ENCODE results near the gene CPE.
"Not testable (repeated sequence)": the region's sequence is repeated elsewhere in the genome, so short reads cannot be mapped to it uniquely, and the experiment has no call there.

CPE gene

DNA sequence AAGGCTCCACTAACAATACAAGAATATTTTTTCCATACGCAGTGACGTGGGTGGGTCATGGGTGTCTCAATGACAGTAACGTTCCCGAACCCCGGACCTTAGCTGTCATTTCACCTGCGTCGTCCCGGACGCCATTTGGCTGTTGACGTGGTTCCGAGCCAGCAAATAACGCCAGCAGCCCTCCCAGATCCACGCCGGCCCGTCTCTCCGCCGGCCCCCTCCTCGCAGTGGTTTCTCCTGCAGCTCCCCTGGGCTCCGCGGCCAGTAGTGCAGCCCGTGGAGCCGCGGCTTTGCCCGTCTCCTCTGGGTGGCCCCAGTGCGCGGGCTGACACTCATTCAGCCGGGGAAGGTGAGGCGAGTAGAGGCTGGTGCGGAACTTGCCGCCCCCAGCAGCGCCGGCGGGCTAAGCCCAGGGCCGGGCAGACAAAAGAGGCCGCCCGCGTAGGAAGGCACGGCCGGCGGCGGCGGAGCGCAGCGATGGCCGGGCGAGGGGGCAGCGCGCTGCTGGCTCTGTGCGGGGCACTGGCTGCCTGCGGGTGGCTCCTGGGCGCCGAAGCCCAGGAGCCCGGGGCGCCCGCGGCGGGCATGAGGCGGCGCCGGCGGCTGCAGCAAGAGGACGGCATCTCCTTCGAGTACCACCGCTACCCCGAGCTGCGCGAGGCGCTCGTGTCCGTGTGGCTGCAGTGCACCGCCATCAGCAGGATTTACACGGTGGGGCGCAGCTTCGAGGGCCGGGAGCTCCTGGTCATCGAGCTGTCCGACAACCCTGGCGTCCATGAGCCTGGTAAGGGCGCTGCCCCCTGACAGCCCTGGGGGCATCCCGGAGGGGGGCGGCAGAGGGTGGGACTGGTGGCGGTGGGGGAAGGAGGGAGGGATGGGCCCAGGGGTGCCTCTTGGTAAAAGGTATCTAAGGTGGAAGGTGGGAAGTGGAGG is at the start of gene CPE:
Gene CPE (plus strand): TSS at position 264 of the 933 bp plus-strand sequence. CDS start 214 bp downstream, at position 478.
- DNase-seq (ENCODE audit: low read depth) = peak; percentile 14

DNA sequence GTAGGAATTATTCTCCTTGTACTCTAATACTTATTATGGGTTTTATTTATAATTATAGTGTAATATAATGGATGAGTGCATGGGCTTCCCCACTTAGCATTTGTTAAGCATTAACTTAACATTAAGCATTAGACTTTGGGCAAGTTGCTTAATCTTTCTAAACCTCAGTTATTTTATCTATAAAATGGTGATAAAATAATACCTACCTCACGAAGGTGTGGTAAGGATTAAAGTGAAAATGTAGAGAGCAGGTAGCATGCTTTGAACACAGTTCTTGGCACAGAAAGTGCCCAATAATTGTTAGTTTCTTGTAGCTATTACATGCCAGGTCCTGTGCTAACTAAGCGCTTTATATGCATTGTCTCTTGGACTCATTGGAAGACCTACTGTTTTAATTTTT is 48.7 kb upstream of the CPE start:
- DNase-seq (ENCODE audit: low read depth) = no peak

DNA sequence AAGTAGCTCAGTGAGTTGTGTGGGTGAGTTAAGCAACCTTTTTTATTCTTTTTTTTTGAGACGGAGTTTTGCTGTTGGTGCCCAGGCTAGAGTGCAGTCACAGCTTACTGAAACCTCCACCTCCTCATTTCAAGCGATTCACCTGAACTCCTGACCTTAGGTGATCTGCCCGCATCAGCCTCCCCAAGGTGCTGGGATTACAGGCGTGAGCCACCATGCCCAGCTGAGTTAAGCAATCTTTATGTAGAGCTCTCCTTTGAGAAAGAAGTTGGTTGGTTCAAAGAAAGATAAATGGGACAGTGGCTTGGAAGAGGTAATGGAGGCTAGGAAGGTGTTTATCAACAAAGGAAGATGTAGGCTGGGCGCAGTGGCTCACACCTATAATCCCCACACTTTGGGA is 48.1 kb upstream of the CPE start:
- no peak for DNase-seq (ENCODE audit: low read depth)

DNA sequence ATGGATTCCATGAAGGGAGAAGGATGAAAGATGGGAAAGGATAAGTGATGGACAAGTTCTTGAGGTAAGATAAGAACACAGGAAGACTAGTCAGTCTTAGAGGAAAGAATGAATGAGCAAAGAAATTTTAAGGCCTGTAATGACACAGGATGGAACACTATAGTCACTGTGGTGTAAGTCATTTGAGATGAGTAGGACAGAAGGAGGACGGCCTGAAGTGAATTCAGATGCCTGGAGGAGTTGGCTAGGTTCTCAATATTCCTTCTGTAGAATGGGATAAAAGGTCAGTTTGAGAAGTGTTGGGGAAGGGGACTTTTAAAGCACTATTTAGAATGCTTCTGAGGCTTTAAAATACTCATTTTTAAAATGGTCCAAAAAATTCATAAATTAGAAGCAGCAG is 47.4 kb upstream of the CPE start:
- no peak for DNase-seq (ENCODE audit: low read depth)

DNA sequence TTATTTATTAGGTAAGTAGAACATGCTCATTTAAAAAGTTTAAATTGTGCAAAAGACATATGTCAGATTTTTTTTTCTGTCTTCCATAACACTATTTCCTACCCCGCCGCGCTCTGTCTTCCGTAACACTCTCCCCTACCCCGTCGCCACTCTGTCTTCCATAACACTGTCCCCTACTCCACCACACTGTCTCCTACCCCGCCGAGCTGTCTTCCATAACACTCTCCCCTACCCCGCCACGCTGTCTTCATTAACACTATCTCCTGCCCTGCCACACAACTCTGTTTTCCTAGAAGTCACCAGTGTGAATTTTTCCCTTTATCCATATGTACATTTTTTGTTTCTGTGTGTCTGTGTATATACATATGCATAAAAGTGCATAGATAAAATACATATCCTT is 47.0 kb upstream of the CPE start:
- no peak for DNase-seq (ENCODE audit: low read depth)

DNA sequence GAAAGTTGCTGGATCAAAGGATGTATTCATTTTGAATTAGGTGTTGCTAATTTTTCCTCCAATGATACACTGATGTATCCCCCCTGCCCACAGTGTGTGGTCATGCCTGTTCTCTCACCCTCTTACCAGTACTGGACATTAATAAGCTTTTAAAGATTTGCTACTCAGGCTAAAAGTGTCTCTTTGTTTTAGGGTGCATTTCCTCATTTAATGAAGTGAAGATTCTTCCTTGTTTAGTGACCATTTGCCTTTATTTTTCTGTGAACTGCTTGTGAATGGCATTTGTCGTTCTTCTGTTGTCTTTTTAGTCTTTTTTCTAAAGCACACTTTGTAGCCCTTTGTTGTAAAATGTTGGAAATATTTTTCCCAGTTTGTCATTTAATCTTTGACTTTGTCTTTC is 46.3 kb upstream of the CPE start:
- no peak for DNase-seq (ENCODE audit: low read depth)

DNA sequence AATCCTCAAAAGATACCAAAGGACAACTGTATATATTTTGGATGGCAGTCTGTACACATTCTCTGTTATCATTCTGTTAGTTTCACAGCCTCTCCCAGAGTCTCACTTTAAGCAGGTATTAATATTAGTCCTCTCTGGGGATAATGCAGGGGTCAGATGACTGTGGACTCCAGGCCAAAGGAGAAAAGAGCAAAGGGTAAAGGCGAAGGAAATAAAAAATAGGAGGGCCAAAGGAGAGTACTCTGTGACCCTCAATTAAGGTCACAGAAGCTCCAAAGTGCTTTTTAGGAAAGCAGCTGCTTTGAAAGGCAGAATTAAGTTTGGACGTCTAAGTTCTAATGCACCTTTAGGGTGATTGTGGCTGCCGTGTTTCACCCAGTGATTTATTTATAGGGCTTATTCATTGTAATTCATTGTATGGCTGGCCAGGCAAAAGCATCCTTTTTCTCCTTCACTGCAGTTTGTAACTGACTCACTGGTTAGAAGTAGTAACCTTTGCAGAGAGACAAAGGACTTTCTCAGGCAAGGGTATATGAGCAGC is 43.6 kb upstream of the CPE start:
- DNase-seq (ENCODE audit: low read depth) = no peak

DNA sequence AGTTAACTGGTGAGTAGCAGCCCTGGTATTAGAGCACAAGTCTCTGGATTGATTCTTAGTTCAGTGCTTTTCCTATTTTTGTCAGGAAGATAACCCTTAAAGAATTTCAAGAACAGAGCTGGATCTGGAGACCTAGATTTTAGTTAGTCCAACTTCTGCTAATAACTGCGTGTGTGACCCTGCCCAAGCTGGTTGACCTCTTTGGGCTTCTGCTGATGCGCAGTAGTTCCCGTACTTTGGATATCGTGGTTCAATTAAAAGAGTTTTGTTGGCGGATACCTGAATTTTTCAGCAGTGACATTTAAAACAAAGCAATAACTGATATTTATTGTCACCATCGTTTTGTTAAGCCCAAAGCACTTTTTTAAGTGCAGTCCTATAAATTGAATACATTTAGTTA is 42.1 kb upstream of the CPE start:
- DNase-seq (ENCODE audit: low read depth) = no peak

DNA sequence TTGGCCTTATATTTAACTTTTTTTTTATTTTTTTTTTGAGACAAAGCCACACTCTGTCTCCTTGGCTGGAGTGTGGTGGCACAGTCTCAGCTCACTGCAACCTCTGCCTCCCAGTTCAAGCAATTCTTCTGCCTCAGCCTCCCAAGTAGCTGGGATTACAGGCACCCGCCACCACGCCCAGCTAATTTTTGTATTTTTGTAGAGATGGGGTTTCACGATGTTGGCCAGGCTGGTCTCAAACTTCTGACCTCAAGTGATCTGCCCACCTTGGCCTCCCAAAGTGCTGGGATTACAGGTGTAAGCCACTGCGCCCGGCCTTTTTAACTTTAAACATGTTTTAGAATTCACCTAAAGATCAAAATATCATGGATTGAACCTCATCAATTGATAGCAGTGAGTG is 36.5 kb upstream of the CPE start:
- DNase-seq (ENCODE audit: low read depth) = not testable (repeated sequence)

DNA sequence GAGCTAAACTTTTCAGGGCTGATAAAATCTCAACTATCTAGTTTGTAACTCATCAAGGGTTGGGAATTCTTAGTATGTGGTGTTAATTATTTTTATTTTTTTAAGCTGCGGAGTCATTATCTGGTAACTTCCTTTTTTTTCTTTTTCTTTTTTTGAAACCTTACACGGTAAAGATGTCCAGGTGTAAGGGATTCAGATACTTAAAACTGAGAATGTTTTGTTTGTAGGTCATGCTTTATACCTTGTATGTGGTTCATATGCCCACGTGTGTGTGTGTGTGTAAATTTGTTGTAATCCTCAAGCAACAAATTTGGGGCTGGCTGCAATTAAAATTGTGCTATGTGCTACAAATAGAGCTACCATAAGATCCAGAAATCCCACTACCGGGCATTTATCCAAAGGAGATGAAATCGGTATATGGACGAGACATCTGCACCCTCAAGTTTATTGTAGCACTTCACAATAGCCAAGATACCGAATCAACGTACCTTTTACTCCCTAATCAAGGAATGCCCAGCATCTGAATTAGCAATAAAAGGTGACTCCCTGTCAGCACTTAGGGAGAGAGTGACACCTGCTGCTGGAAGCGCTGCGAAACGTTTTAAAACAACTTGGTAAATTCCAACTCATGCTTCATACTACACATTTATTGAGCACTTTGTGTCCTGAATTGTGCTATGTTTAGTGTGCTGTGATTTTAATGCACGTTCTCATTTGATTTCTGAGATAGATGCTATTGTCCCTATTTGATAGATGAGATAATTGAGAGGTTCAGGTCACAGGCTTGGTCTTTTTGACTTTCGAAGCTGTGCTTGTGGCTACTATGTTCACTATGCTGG is 35.2 kb upstream of the CPE start:
- no peak for DNase-seq (ENCODE audit: low read depth)

DNA sequence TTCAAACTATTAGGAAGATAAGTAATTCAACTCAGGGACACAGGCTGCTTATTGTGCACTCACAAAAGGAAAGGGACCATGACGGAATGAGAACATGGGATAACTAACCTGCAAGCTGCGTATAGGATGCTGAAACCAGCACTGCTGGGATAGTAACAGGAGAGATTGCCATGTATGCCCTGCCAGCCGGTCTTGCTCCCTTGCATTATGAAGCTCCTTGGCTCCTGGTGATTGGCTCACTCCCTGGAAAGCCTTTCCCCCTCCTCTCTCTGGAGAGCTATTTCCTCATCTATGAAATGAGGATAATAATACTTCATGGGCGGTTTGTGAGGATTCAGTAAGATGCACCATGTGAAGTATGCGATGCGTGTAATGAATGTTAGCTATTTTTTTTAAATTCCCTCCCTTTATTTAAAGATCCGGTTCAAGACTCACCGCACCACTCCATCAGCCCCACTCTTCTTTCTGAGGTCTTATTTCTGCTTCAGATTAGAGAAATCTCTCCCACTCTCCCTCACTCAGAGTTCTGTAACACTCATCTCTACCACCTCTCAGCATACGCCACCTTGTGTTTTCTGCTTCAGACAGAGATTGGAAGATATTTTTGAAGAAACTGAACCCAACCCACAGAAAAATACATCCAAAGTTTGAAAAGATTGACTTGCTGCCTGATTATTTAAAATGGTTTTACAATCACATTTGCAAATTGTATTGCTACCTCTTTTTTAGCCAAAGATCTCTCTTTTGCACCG is 33.0 kb upstream of the CPE start:
- no peak for DNase-seq (ENCODE audit: low read depth)

DNA sequence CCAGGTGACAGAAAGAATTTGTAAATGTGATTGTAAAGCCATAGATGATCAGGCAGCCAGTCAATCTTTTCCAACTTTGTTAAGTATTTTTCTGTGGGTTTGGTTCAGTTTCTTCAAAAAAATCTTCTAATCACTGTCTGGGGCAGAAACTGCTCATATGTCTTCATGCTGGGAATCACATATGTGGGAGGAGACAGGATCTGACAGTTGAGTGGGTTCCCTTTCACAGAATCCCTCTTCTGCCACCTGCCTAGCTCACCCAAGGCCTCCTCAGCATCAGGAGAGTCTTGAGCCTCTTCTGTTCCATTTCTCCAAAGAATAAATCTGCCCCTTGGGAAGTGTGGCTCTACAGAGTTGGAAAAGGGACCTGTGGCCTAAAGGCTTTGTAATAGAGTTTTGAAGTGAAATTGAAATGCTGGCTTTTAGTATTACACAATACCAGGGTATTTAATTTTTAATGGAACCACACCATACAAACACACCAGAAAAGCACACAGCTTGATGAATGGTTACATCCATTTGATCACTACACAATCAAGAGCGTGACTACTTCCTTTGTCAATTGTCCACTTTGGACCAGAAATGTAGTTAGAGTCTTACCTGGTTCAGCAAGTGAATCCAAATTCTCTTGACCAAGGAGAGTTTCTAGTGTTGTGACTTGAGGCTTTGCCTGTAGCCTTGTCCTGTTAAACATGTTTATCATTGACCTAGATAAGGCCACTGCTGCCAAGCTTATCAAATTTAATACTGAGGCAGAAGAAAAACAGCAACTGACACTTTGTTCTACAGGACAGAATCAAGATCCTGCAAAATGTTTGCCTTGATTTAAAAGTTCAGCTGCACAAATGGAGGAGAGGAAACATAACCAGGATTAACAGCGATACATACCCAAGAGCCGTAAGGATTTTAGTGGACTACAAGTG is 30.9 kb upstream of the CPE start:
- DNase-seq (ENCODE audit: low read depth) = no peak

DNA sequence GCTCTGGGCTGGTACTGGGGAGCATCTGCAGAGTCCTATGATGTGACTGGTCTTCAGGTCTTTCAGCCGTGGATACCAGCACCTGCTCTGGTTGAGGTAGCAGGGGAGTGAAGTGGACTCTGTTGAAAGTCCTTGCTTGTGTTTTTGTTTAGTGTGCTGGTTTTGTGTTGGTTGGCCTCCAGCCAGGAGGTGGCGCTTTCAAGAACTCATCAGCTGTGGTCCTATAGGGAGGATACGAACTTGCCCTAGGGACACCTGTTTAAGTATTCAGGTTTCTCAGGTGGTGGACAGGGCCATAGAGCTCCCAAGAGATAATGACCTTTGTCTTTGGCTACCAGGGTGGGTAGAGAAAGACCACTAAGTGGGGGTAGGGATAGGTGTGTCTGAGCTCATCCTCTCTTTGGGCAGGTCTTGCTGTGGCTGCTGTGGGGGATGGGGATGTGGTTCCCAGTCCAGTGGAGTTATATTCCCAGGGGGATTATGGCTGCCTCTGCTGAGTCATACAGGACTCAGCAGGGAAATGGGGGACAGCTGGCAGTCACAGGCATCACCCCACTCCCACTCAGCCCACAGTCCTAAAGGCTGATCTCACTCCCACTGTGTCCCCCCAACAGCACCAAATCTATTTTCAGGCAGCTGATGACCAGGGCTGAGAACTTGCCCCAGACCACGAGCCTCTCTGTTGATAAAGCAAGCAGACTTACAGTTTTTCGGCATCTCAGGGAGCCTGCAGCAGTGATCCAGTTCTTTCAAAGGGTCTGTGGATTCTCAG is 27.3 kb upstream of the CPE start:
- DNase-seq (ENCODE audit: low read depth) = no peak

DNA sequence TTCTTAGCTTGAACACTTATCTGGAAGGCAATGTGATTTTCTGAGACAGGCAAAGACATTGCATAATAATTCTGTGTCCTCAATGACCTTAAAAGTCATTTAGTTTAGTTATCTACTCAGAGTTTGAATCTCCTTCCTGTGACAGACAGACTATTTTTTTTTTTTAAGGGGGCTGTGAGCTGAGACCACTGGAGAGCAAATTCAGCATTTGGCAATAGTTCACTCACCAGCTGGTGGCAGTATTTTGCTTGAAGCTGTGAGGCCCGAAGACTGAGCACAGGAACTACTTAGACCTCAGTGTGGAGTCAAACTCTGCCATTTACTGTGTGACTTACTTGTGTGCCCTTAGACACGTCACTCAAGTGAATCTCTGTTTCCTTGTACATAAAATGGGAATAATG is 22.9 kb upstream of the CPE start:
- DNase-seq (ENCODE audit: low read depth) = no peak

DNA sequence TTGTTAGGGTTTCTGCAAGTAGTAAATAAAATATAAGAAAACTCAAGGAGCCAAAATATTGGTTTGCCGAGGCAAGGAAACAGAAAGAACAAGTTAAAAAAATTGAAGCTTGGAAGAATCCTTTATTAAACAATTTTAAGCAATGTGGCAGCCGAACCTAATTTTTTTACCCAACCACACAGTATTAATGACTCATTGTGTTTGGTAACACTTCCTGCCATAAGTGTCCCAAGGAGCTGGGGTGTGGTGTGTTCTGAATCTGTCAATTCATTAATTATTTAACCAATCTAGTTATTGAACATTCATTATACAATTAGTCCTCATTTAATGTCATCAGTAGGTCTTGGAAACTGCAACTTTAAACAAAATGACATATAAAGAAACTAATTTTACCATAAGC is 19.3 kb upstream of the CPE start:
- no peak for DNase-seq (ENCODE audit: low read depth)

DNA sequence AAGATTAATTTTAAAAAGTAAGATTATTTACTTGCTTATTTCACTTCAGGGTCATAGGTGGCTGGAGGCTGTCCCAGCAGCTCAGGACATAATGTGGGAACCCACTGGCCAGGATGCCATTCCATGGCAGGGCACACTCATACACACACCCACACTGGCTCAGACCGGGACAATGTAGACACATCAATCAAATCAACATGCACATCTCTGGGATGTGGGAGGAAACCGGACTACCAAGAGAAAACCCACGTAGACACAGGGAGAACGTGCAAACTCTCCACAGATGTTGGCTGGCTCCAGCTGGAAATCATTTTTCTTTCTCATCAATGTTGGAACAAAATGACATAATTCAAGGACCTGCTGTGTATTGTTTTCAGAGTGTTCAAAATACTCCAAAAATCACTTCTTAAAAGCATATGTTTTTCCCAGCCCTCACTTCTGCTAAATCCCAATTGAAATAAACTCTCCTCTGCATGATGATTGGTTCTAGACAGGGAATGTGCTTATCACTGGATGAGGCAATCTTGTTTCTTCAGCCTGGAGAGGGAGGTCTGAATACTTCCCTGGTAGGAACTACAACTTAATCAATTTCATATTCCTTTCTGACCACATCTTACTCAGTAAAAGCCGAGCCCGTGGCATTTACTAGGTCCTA is 18.6 kb upstream of the CPE start:
- no peak for DNase-seq (ENCODE audit: low read depth)

DNA sequence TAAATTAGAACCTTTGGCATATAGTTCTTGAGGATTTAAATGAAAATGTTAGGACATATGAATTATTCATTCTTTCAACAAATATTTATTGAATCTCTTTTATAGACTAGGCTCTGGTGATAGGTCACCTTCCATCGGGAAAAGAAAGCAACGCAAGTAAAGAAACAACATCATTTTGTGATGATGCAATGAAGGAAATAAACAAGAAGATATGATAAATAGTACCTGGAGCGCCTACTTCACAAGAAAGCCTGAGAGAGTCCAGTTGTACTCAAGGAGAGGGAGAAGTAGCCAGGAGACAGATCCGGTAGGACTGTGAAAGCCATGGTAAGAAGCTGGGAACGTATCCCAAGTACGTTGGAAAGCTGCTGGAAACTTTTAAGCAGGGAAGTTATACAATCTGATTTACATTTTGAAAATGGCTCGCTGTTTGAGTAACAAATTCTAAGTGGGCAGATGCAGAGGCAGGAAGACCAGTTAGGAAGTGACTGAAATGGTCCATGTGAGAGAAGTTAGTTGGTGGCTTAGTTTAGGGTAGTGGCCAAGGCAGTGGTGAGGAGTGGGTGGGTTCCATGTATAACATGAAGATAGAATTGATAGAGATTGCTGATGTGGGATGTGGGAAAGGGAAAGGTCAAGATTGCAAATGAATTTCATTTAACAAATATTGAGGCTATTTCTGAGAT is 17.7 kb upstream of the CPE start:
- DNase-seq (ENCODE audit: low read depth) = no peak

DNA sequence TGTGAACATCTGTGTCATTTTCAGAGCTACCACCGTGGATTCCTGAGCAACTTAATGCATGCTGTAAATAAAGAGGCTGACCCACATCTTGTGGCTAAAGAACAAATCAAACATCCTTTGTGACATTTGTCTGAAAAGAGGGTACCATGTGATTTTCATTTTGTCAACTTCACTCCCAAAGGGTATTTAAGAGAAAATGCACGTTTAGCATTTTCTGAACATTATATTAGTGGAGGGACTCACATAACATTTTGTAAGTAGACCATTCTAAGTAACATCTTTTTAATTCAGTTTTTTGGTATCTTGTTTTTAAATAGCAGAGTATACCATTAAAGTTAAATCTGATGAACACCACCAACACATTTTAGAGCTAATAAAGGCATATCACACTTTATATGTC is 17.0 kb upstream of the CPE start:
- DNase-seq (ENCODE audit: low read depth) = no peak

DNA sequence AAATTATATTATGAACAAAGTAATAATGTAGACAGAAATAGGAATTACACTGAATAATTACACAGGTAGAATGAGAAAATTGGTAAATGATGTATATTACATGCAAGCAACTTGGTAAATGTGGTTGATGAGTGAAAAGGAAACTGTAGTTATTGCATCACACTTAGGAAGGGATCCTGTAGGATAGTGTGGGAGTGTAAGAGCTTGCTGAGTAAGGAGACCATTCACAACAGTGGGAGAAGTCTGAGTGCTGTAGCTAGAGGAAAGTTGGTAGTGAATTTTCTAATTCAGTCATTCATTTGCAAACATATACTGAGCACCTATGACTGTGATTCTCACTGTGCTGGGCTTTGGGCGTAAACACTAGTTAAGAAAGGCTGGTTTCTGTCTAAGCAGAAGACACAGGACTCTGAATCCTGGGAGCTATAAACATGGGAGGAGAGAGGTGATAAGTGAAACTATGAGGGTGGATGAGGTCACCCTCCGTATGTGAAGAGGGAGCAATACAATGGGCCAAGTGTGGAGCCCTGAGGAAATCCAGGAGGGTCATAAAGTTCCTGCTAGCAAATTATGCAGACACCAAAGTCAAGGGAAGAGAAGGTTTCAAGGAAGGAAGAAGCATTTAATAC is 14.2 kb upstream of the CPE start:
- no peak for DNase-seq (ENCODE audit: low read depth)
